H54 (cell line): ENCODE results near the gene TRIP10.
"Not testable (repeated sequence)": the region's sequence is repeated elsewhere in the genome, so short reads cannot be mapped to it uniquely, and the experiment has no call there.

Experiments used
- DNase-seq: peaks from one replicate; pipeline ENCODE4 v3.0.0; 2011; ENCODE audit warnings: low spot score, mixed read lengths; ENCODE audit not compliant: insufficient read length
- FAIRE-seq: peaks from 3 replicates; lab custom pipeline; 2011; peaks lifted over from hg19 to GRCh38; lab: Jason Lieb, UNC
- POLR2A ChIP-seq: IDR thresholded peaks from 2 replicates; pipeline ENCODE4 v1.6.1; 2011; ENCODE audit warnings: low read depth, mild to moderate bottlenecking, low read length

The TRIP10 gene

DNA sequence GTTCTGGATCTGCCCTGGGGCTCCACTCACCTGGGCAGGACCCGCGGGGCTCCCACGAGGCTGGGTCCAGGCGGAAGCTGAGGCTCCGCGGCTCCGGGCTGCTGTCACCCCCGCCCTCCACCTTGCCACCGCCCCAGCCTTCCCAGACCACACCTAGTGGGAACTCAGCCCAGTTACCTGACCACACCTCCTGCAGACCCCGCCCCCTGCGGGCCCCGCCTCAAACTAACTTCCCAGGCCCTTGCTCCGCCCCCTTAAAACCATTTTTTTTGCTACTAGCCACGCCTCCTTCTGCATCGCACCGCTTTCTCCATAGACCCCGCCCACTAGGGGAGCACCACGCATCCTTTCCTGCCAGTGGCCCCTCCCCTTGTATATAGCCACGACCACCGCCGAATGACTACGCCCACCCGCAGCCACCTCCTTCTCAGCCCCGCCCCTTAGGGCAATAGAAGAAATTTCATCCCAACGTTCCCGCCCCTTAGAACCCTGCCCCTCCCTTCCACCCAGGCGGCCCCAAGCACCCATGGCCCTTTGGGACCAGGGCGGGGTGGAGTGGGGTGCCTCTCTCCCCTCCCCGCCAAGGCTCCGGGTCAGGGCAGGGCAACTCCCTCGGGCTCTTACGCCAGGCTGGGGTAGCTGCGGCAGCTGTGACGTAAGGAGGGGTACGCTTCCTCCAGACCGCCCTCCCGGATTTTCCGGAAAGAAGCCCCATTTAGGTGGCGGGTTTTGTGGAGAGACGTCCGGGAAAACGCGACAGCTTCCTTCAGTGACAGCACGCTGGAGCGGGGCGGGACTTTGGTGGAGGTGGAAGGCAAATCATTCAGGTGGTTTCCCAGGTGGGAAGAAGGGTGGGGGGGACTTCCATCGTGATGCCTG is 28.1 kb downstream of the TRIP10 start, which contains the start of gene SH2D3A:
Gene SH2D3A, minus strand, starts transcription at position 79 of the 879 bp plus-strand sequence. CDS start 3,687 bp downstream, outside the sequence.
- peak; percentile 47 for DNase-seq

DNA sequence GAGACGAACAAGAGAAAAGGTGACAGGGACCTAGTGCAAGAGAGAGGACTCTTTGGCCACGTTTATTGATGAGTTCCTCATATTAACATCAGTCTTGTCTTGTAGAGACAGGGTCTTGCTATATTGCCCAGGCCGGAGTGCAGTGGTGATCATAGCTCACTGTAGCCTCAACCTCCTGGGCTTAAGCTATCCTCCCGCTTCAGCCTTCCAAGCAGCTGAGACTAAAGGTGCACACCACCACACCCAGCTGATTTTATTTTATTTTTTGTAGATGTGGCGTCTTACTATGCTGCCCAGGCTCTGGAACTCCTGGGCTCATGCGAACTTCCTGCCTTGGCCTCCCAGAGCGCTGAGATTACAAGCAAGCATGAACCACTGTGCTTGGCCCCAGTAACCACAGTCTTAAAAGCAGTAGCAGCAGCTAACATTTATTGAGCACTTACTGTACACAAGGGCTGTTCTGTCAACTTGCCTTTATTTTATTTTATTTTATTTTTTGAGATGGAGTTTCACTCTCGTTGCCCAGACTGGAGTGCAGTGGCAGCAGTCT is 28.8 kb downstream of the TRIP10 start:
- no peak for TF ChIP-seq POLR2A
- FAIRE-seq (no peak), DNase-seq (no peak)

More for the DNA sequence above, 28.1 kb downstream of the TRIP10 start, which contains the start of gene SH2D3A:
- no peak for TF ChIP-seq POLR2A
- no peak for FAIRE-seq

DNA sequence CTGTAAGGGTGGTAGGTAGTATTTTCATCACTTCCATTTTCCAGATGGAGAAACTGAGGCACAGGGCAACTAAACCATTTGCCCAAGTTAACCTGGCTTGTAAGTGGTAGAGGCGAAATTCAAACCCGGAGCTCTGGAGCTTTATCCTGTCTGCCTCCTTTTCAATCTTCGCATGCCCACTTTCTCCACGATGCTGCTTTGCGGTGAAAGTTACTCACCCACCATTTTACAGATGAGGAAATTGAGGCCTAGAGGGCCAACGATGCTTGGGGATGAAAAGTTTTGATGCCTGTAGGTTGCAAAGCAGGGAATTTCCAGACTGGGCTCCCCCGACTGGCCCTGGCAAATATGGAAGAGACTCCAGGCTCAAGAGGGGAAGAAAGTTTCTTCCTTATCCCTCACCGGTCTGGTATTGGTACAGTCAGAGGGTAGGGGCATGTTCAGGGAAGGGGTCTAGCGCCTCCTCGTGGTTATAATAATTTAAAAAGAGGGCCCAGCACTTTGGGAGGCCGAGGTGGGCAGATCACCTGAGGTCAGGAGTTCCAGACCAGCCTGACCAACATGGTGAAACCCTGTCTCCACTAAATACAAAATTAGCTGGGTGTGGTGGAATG is 29.6 kb downstream of the TRIP10 start:
- DNase-seq (no peak), FAIRE-seq (no peak)
- no peak for TF ChIP-seq POLR2A

DNA sequence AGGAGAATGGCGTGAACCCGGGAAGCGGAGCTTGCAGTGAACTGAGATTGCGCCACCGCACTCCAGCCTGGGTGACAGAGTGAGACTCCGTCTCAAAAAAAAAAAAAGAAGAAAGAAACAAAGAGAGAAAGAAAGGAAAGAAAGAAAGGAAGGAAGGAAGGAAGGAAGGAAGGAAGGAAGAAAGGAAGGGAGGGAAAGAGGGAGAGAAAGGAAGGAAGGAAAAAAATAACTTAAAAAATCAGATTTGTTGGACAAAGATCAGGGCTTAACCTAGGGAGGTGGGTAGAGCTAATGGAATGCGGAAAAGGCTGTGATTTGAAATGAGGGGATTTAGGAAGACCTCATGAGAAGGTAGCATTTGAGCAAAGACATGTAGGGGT is 32.2 kb downstream of the TRIP10 start:
- not testable (repeated sequence) for FAIRE-seq, DNase-seq

DNA sequence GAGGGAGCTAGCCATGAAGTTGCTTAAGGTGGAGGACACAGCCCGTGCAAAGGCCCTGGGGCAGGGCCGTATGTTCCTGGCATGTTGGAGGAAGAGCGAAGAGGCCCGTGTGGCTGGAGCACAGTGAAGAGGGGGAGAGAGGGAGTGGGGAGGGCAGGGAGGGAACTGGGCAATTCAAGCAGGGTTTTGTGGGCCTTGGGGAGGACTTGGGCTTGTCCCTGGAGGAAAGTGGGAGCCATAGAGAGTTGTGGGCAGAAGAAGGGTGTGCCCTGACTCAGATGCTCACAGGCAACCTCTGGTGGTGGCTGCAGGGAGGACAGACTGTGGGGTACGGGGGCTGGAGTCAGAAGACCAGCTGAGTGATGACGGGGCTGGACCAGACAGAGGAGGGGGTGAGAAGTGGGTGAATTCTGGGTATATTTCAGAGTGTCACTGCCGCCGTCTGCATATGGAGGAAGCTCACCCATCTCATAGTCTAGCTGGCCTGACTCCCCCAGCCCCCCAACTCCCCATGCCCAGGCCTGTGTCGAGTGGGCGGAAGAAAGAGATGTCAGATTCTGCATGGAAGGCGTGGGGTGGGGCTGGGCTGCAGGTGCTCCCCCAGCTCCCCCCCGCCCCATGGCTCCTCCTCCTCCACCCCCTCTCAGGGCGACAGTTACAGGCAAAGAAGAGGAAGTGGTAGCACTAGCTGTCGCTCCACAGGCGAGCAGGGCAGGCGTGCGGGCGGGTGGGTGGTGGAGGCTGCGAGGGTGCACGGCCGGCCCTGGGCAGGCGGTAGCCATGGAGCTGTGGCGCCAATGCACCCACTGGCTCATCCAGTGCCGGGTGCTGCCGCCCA is 32.8 kb downstream of the TRIP10 start, which contains the start of gene VAV1:
Gene VAV1, plus strand, starts transcription at position 681 of the 838 bp plus-strand sequence. Its CDS starts 100 bp downstream, at position 781.
- FAIRE-seq (no peak), DNase-seq (no peak)
- TF ChIP-seq POLR2A, result no peak

DNA sequence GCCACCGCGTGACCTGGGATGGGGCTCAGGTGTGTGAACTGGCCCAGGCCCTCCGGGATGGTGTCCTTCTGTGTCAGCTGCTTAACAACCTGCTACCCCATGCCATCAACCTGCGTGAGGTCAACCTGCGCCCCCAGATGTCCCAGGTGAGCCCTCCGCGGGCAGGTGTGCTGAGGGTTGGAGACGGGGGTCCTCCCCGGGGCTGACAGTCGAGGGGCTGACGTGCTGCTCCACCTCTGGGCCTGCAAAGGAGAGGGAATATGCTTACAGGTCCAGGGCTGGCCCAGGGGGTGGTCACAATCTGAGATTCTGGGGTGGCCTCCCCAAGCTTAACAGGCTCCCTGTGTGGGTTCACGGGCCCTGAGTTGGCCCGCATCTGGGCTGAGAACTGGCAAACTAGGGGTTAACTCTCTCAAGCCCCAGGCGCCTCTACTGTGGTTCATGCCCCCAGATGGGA is 33.4 kb downstream of the TRIP10 start:
- DNase-seq (no peak), FAIRE-seq (no peak)
- TF ChIP-seq POLR2A, result no peak

DNA sequence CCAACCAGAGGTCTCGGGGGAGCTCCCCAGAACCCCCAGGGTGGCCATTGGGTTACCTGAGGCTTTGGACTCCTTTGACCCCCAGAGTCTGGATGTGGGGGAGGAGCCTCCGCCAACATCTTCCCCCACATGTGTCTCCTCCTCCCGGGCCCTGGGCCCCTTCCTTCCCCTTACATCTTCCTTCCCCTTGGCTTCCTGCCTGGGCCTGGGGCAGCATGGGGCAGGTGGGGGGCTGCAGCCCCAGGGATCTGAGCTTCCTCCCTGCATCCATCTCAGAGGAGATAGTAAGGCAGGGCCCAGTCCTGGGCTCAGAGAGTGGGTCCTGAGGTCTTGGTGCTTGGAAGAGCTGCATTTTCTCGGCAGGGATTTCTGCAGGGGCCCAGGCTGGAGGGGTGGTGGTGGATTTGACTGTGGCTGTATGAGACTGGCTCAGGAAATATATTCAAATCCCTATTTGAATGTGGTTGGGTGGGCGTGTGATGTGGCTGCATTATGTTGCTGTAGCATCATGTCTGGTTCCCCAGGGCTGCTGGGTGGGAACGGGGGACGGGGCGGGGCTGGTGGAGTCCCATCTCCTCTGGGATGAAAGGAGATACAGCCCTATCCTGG is 33.9 kb downstream of the TRIP10 start:
- TF ChIP-seq POLR2A, result no peak
- no peak for FAIRE-seq
- DNase-seq, result no peak

DNA sequence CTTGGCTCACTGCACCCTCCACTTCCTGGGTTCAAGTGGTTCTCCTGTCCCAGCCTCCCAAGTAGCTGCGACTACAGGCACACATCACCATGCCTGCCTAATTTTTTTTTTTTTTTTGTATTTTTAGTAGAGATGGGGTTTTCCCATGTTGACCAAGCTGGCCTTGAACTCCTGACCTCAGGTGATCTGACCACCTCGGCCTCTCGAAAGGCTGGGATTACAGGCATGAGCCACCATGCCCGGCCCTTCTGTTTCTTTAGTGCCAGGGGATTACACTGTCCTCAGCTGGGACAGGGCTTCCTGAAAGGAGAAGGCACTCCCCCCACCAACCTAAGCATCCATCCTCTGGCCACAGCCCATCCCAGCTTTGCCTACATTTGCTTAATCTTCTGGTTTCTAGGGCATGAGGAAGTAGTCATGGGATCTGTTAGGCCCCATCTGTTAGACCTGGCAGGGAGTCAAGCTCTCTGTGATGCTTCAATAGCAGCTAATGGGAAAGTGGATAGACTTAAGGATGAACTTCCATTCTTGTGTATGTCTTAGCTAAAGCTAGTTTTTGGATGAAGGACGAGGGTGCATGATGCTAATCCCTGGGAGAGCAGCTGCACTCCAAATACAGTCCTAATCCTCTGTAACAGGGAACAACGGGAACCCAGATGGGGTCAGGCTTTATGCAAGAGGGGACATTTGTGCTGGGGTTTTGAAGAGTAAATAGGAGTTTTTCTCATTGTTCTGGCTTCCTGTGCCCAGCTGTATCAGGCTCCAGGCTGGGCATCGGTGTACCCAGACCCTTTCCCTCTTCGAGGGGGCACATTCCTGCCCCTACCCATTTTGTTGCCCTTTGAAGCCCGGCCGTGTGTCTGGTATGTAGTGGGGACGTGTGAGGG is 35.6 kb downstream of the TRIP10 start:
- no peak for FAIRE-seq
- TF ChIP-seq POLR2A, result no peak
- no peak for DNase-seq

DNA sequence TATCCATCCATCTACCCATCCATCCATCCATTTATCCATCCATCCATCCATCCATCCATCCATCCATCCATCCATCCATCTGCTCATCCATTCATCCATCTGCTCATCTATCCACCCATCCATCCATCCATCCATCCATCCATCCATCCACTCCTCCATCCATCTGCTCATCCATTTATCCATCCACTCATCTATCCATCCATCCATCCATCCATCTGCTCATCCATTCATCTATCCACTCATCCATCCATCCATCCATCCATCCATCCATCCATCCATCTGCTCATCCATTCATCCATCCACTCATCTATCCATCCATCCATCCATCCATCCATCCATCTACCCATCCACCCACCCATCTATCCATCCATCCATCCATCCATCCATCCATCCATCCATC is 36.6 kb downstream of the TRIP10 start:
- FAIRE-seq, DNase-seq: not testable (repeated sequence)

DNA sequence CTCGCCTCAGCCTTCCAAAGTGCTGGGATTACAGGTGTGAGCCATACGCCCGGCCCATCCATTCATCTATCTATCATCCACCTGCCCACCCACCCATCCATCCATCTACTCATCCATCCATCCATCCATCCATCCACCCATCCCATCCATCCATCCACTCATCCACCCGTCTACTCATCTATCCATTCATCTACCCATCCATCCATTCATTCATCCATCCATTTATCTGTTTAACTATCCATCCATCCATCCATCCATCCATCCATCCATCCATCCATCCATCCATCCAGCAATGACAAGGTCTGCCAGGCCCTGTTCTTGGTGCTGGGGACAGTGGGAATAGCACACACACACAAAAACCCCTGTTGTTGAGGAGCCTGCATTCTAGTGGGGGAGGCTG is 37.5 kb downstream of the TRIP10 start:
- DNase-seq (no peak), FAIRE-seq (no peak)
- no peak for TF ChIP-seq POLR2A

DNA sequence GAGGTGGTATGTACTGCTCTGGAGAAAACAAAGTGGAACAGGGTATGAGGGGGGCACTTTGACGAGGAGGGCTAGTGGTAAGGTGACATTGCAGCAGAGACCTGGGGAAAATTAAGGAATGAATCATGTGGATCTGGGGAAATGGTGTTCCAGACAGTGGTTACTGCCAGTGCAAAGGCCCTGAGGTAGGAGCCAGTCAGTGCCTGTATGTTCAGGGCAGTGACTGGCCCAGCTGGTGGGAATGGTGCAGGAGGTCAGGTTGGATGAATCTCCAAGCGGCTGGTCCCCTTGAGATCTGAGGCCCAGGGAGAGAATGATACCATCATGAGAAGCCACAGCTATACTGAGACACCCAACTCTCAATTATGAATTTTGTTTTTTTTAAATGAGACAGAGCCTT is 38.0 kb downstream of the TRIP10 start:
- no peak for TF ChIP-seq POLR2A

DNA sequence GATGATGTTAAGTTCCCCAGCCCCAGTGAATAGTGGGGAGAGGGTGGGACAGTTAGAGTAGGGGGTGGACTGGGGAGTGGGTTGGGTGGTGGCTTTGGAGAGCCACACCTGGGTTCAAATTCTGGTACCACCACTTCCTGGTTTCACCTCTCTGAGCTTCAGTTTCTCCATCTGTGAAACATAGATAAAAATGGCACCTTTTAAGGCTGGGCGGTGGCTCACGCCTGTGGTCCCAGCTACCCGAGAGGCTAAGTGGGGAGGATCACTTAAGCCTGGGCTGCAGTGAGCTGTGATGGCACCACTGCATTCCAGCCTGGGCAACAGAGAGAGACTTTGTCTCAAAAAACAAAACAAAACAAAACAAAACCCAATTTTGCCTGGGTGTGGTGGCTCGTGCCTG is 38.9 kb downstream of the TRIP10 start:
- no peak for TF ChIP-seq POLR2A
- DNase-seq (no peak), FAIRE-seq (no peak)

More for the DNA sequence above, 38.0 kb downstream of the TRIP10 start:
- DNase-seq (no peak), FAIRE-seq (no peak)

DNA sequence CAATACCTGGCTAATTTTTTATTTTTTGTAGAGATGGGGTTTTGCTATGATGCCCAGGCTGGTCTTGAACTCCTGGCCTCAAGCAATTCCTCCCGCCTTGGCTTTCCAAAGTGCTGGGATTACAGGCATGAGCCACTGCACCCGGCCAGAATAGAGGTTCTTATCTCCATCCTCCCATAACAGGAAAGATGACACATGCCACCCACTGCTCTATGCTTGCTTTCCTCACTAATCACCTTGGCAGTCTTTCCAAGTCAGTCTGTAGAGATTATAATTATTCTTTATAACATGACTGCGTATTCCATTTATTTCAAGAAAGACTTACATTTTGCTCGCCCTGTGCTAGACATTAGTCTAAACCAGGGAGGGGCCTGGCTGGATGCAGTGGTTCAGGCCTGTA is 39.7 kb downstream of the TRIP10 start:
- FAIRE-seq (no peak), DNase-seq (peak; percentile 48)
- TF ChIP-seq POLR2A, result no peak
